ENCODE results near the gene TAS1R1.

DNA sequence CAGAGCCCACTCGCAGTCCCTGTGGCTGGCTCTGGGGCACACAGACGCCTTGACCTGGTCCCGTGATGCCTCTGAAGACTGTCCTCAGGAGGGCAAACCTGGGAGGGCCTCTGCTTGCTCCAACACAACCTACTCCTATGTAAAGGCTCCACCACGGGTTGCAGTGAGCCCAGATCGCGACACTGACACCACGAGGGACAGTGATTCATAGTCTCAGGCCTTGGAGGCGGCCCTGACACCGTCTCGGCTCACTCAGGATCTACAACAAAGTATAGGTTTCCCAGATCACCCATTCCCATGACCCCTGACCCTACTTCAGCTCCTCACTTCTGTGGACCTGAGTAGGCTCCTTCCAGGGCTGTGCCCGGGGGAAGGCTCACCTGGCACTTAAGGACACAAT lies 28.8 kb upstream of the TAS1R1 start:
- TF ChIP-seq, protein P1, sequence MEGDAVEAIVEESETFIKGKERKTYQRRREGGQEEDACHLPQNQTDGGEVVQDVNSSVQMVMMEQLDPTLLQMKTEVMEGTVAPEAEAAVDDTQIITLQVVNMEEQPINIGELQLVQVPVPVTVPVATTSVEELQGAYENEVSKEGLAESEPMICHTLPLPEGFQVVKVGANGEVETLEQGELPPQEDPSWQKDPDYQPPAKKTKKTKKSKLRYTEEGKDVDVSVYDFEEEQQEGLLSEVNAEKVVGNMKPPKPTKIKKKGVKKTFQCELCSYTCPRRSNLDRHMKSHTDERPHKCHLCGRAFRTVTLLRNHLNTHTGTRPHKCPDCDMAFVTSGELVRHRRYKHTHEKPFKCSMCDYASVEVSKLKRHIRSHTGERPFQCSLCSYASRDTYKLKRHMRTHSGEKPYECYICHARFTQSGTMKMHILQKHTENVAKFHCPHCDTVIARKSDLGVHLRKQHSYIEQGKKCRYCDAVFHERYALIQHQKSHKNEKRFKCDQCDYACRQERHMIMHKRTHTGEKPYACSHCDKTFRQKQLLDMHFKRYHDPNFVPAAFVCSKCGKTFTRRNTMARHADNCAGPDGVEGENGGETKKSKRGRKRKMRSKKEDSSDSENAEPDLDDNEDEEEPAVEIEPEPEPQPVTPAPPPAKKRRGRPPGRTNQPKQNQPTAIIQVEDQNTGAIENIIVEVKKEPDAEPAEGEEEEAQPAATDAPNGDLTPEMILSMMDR (IDR thresholded peaks at IDR 0.05): no peak
- TF ChIP-seq JUN (IDR thresholded peaks at IDR 0.05) (no peak), RFX5 (IDR thresholded peaks at IDR 0.05) (no peak), JUNB (IDR thresholded peaks at IDR 0.05) (no peak), EP300 (IDR thresholded peaks at IDR 0.05) (no peak), POLR2AphosphoS2 (conservative IDR thresholded peaks at IDR 0.05; ENCODE audit: low read length) (no peak), HDAC2 (IDR thresholded peaks at IDR 0.05) (no peak)
- TF ChIP-seq, protein P2, sequence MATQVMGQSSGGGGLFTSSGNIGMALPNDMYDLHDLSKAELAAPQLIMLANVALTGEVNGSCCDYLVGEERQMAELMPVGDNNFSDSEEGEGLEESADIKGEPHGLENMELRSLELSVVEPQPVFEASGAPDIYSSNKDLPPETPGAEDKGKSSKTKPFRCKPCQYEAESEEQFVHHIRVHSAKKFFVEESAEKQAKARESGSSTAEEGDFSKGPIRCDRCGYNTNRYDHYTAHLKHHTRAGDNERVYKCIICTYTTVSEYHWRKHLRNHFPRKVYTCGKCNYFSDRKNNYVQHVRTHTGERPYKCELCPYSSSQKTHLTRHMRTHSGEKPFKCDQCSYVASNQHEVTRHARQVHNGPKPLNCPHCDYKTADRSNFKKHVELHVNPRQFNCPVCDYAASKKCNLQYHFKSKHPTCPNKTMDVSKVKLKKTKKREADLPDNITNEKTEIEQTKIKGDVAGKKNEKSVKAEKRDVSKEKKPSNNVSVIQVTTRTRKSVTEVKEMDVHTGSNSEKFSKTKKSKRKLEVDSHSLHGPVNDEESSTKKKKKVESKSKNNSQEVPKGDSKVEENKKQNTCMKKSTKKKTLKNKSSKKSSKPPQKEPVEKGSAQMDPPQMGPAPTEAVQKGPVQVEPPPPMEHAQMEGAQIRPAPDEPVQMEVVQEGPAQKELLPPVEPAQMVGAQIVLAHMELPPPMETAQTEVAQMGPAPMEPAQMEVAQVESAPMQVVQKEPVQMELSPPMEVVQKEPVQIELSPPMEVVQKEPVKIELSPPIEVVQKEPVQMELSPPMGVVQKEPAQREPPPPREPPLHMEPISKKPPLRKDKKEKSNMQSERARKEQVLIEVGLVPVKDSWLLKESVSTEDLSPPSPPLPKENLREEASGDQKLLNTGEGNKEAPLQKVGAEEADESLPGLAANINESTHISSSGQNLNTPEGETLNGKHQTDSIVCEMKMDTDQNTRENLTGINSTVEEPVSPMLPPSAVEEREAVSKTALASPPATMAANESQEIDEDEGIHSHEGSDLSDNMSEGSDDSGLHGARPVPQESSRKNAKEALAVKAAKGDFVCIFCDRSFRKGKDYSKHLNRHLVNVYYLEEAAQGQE (IDR thresholded peaks at IDR 0.05): no peak

All from A549 (cell line).